HL-60 (cell line): Measurements from ENCODE around the gene ABCB4.

Experiments used
- TF ChIP-seq, protein P1 (sequence below): IDR thresholded peaks from one replicate; pipeline ENCODE4 v1.5.1; 2011; ENCODE audit warnings: low read length, control low read depth, inconsistent platforms; ENCODE audit not compliant: insufficient read depth
- TF ChIP-seq, protein P2 (sequence below): IDR thresholded peaks from 2 replicates; pipeline ENCODE4 v1.6.1; 2012; ENCODE audit warnings: low read depth; ENCODE audit not compliant: insufficient replicate concordance

DNA sequence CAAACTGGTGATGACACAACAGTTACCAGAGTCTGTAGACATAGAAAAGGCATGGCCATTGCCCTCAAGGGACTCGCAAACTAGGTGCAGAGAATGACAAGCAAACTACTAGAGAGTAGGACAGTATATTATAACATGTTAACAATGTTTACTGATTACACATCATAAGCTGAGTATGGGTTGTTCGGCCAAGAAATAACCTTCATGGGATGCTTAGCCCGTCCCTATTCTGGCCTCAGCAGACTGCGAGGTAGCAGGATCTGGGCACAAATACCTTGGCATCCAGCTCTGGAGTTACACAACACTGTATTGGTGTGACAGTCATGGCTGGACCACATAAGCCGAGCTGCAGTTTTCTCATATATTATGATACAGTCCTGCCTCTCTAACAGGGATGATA, 51.4 kb downstream of the ABCB4 start:
- TF ChIP-seq, protein P1, sequence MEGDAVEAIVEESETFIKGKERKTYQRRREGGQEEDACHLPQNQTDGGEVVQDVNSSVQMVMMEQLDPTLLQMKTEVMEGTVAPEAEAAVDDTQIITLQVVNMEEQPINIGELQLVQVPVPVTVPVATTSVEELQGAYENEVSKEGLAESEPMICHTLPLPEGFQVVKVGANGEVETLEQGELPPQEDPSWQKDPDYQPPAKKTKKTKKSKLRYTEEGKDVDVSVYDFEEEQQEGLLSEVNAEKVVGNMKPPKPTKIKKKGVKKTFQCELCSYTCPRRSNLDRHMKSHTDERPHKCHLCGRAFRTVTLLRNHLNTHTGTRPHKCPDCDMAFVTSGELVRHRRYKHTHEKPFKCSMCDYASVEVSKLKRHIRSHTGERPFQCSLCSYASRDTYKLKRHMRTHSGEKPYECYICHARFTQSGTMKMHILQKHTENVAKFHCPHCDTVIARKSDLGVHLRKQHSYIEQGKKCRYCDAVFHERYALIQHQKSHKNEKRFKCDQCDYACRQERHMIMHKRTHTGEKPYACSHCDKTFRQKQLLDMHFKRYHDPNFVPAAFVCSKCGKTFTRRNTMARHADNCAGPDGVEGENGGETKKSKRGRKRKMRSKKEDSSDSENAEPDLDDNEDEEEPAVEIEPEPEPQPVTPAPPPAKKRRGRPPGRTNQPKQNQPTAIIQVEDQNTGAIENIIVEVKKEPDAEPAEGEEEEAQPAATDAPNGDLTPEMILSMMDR = no peak
- TF ChIP-seq, protein P2, sequence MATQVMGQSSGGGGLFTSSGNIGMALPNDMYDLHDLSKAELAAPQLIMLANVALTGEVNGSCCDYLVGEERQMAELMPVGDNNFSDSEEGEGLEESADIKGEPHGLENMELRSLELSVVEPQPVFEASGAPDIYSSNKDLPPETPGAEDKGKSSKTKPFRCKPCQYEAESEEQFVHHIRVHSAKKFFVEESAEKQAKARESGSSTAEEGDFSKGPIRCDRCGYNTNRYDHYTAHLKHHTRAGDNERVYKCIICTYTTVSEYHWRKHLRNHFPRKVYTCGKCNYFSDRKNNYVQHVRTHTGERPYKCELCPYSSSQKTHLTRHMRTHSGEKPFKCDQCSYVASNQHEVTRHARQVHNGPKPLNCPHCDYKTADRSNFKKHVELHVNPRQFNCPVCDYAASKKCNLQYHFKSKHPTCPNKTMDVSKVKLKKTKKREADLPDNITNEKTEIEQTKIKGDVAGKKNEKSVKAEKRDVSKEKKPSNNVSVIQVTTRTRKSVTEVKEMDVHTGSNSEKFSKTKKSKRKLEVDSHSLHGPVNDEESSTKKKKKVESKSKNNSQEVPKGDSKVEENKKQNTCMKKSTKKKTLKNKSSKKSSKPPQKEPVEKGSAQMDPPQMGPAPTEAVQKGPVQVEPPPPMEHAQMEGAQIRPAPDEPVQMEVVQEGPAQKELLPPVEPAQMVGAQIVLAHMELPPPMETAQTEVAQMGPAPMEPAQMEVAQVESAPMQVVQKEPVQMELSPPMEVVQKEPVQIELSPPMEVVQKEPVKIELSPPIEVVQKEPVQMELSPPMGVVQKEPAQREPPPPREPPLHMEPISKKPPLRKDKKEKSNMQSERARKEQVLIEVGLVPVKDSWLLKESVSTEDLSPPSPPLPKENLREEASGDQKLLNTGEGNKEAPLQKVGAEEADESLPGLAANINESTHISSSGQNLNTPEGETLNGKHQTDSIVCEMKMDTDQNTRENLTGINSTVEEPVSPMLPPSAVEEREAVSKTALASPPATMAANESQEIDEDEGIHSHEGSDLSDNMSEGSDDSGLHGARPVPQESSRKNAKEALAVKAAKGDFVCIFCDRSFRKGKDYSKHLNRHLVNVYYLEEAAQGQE = no peak
